Measurements from ENCODE around the gene TMEM218.

Gene TMEM218

GRCh38 chr11:125132596-125132995, 21.2 kb upstream of the TMEM218 start:
- Histone ChIP-seq H3K36me3 (ENCODE audit: insufficient read depth, low read length) (no peaks in the 10 kb centered on the region), H3K79me2 (ENCODE audit: insufficient read depth, low read length) (no peaks in the 10 kb centered on the region), H3K9ac (ENCODE audit: low read depth, low read length, poor library complexity, severe bottlenecking) (no peak overlapping the region), H3K9me2 (replicated peaks; ENCODE audit: low read depth, low read length) (no peaks in the 10 kb centered on the region), H3K9me3 (ENCODE audit: insufficient read depth, low read depth, low read length) (no peaks in the 10 kb centered on the region), H3F3A (ENCODE audit: low read depth) (no peaks in the 10 kb centered on the region), H3K4me2 (ENCODE audit: low read depth, low read length, poor library complexity, severe bottlenecking) (no peak overlapping the region), H3K4me1 (ENCODE audit: insufficient read depth, low read length, poor library complexity, severe bottlenecking) (no peaks in the 10 kb centered on the region), H2AFZ (ENCODE audit: low read length) (no peak overlapping the region), H3K27me3 (ENCODE audit: insufficient read depth, low read length, poor library complexity, severe bottlenecking) (peaks cover 24% of the 10 kb centered on the region), H4K20me1 (ENCODE audit: insufficient read depth, low read length, poor library complexity, severe bottlenecking) (no peaks in the 10 kb centered on the region), H3K4me3 (ENCODE audit: low read length, poor library complexity, severe bottlenecking) (no peak overlapping the region)
- TF ChIP-seq CTCF (conservative IDR thresholded peaks at IDR 0.05; ENCODE audit: low read length) (no peak), EZH2phosphoT487 (IDR thresholded peaks at IDR 0.05; ENCODE audit: borderline replicate concordance) (no peak)

- H2AFZ ChIP-seq (ENCODE audit: low read length), result no peak overlapping the region
- TF ChIP-seq EZH2phosphoT487 (IDR thresholded peaks at IDR 0.05; ENCODE audit: borderline replicate concordance) (no peak), CTCF (conservative IDR thresholded peaks at IDR 0.05; ENCODE audit: low read length) (no peak)
Measured at GRCh38 chr11:125132071-125132470, 20.6 kb upstream of the TMEM218 start.

GRCh38 chr11:125129316-125129993, 18.0 kb upstream of the TMEM218 start:
- H3K79me2 ChIP-seq (ENCODE audit: insufficient read depth, low read length), result no peaks in the 10 kb centered on the region
- no peaks in the 10 kb centered on the region for H3K36me3 ChIP-seq (ENCODE audit: insufficient read depth, low read length)
- no peak overlapping the region for H3K4me2 ChIP-seq (ENCODE audit: low read depth, low read length, poor library complexity, severe bottlenecking)
- H4K20me1 ChIP-seq (ENCODE audit: insufficient read depth, low read length, poor library complexity, severe bottlenecking), result no peaks in the 10 kb centered on the region
- no peak for TF ChIP-seq EZH2phosphoT487 (IDR thresholded peaks at IDR 0.05; ENCODE audit: borderline replicate concordance)
- TF ChIP-seq CTCF (conservative IDR thresholded peaks at IDR 0.05; ENCODE audit: low read length), result no peak
- no peaks in the 10 kb centered on the region for H3K4me1 ChIP-seq (ENCODE audit: insufficient read depth, low read length, poor library complexity, severe bottlenecking)
- H3F3A ChIP-seq (ENCODE audit: low read depth), result no peaks in the 10 kb centered on the region
- no peaks in the 10 kb centered on the region for H3K9me3 ChIP-seq (ENCODE audit: insufficient read depth, low read depth, low read length)
- H3K9ac ChIP-seq (ENCODE audit: low read depth, low read length, poor library complexity, severe bottlenecking), result no peak overlapping the region
- H2AFZ ChIP-seq (ENCODE audit: low read length), result no peak overlapping the region
- H3K4me3 ChIP-seq (ENCODE audit: low read length, poor library complexity, severe bottlenecking), result no peak overlapping the region
- peaks cover 53% of the 10 kb centered on the region for H3K27me3 ChIP-seq (ENCODE audit: insufficient read depth, low read length, poor library complexity, severe bottlenecking)
- no peaks in the 10 kb centered on the region for H3K9me2 ChIP-seq (replicated peaks; ENCODE audit: low read depth, low read length)

More at GRCh38 chr11:125132071-125132470, 20.6 kb upstream of the TMEM218 start:
- no peaks in the 10 kb centered on the region for H3K79me2 ChIP-seq (ENCODE audit: insufficient read depth, low read length)
- H3K4me1 ChIP-seq (ENCODE audit: insufficient read depth, low read length, poor library complexity, severe bottlenecking), result no peaks in the 10 kb centered on the region
- no peaks in the 10 kb centered on the region for H4K20me1 ChIP-seq (ENCODE audit: insufficient read depth, low read length, poor library complexity, severe bottlenecking)
- H3K9me3 ChIP-seq (ENCODE audit: insufficient read depth, low read depth, low read length), result no peaks in the 10 kb centered on the region
- H3K4me2 ChIP-seq (ENCODE audit: low read depth, low read length, poor library complexity, severe bottlenecking), result no peak overlapping the region
- no peaks in the 10 kb centered on the region for H3K9me2 ChIP-seq (replicated peaks; ENCODE audit: low read depth, low read length)
- H3K36me3 ChIP-seq (ENCODE audit: insufficient read depth, low read length), result no peaks in the 10 kb centered on the region
- no peaks in the 10 kb centered on the region for H3F3A ChIP-seq (ENCODE audit: low read depth)
- H3K27me3 ChIP-seq (ENCODE audit: insufficient read depth, low read length, poor library complexity, severe bottlenecking), result peaks cover 30% of the 10 kb centered on the region
- no peak overlapping the region for H3K9ac ChIP-seq (ENCODE audit: low read depth, low read length, poor library complexity, severe bottlenecking)
- H3K4me3 ChIP-seq (ENCODE audit: low read length, poor library complexity, severe bottlenecking), result no peak overlapping the region

Data from Loucy (cell line).